GM12878 (cell line): ENCODE results near the gene SERINC1. TPM values are rescaled to one million over a fixed set of nuclear protein-coding genes. Genes with fewer than 3 reads are reported as not detected.

ENCODE experiments used
- ATAC-seq: fragments of 200-7000 bp; cut with Tn5 transposase; 3 replicates; pipeline ENCODE4 v1.9.1; 2020; ENCODE audit warnings: mild to moderate bottlenecking, moderate library complexity
- BruUV-seq: library from RNA; stranded (reverse); fragments of 400-500 nt; replicated peaks from 2 replicates; lab custom pipeline; 2021; lab: Mats Ljungman, UMichigan
- CTCF ChIA-PET: fragments of 300-600 bp; sonication (Branson Sonifier 250); formaldehyde crosslinking; extraction: SDS; loops from one replicate; lab custom pipeline; 2021; ENCODE audit warnings: inconsistent platforms; lab: Yijun Ruan, JAX
- POLR2A ChIA-PET: fragments of 350-600 bp; formaldehyde crosslinking; extraction: SDS; loops from one replicate; lab custom pipeline; 2021; ENCODE audit warnings: inconsistent platforms; lab: Charles Lee
- RAD21 ChIA-PET: fragments of 300-600 bp; sonication (Branson Sonifier 250); formaldehyde crosslinking; loops from one replicate; lab custom pipeline; 2023; ENCODE audit warnings: antibody characterized with exemption; ENCODE audit not compliant: unreplicated experiment; lab: Charles Lee
- SMC1A ChIA-PET: fragments of 300-600 bp; sonication (Branson Sonifier 250); formaldehyde crosslinking; loops from one replicate; lab custom pipeline; 2023; ENCODE audit not compliant: unreplicated experiment, uncharacterized antibody; lab: Charles Lee
- DNase-seq: peaks from one replicate; pipeline ENCODE4 v3.0.0-alpha.2; 2011; ENCODE audit warnings: low read depth, low spot score
- FAIRE-seq: peaks from 3 replicates; lab custom pipeline; 2011; peaks lifted over from hg19 to GRCh38; lab: Jason Lieb, UNC
- H2AFZ ChIP-seq: 2 replicates; pipeline ENCODE4 v1.6.0; 2011; ENCODE audit warnings: low read depth, low read length, control low read depth; ENCODE audit not compliant: control insufficient read depth
- H3K27ac ChIP-seq: 2 replicates; pipeline ENCODE4 v1.5.1; 2011; ENCODE audit warnings: control low read depth; ENCODE audit not compliant: control insufficient read depth, insufficient read depth
- H3K27me3 ChIP-seq, 2 experiments: replicated peaks in 1 of 2; 2 replicates each; pipeline versions ENCODE4 v1.6.0 to v1.6.1; 2011; ENCODE audit warnings: low read length in 1 of 2; ENCODE audit not compliant: control insufficient read depth in 2 of 2, insufficient read depth in 2 of 2
- H3K36me3 ChIP-seq, 2 experiments: 2 replicates each; pipeline ENCODE4 v1.5.1; 2011; ENCODE audit warnings: low read length in 1 of 2; ENCODE audit not compliant: control insufficient read depth in 2 of 2, insufficient read depth in 2 of 2
- H3K4me1 ChIP-seq: 2 replicates; pipeline ENCODE4 v1.6.1; 2011; ENCODE audit warnings: mild to moderate bottlenecking, low read length, moderate library complexity, mixed read lengths; ENCODE audit not compliant: control insufficient read depth, insufficient read depth
- H3K4me2 ChIP-seq: 2 replicates; pipeline ENCODE4 v1.6.0; 2011; ENCODE audit warnings: control low read depth; ENCODE audit not compliant: control insufficient read depth, insufficient read depth
- H3K4me3 ChIP-seq: fragments of 200-600 bp; sonication (generic); 2 replicates; pipeline ENCODE4 v1.5.1; 2016
- H3K79me2 ChIP-seq: 2 replicates; pipeline ENCODE4 v1.6.0; 2011; ENCODE audit warnings: low read length; ENCODE audit not compliant: control insufficient read depth, insufficient read depth
- H3K9ac ChIP-seq: 2 replicates; pipeline ENCODE4 v1.8.0; 2011; ENCODE audit warnings: low read length, control low read depth, mixed read lengths; ENCODE audit not compliant: control insufficient read depth, insufficient read depth
- H3K9me3 ChIP-seq: replicated peaks from 3 replicates; pipeline ENCODE4 v1.5.1; 2011; ENCODE audit warnings: mild to moderate bottlenecking, low read length; ENCODE audit not compliant: control insufficient read depth, insufficient read depth
- H4K20me1 ChIP-seq: 2 replicates; pipeline ENCODE4 v1.6.0; 2011; ENCODE audit not compliant: control insufficient read depth, insufficient read depth
- CHD1 ChIP-seq: IDR thresholded peaks from 2 replicates; pipeline ENCODE4 v1.6.1; 2012; ENCODE audit warnings: low read depth, low read length, improper control_type of control experiment
- CHD2 ChIP-seq: IDR thresholded peaks from 2 replicates; pipeline ENCODE4 v1.6.1; 2011; ENCODE audit warnings: low read depth, low read length, improper control_type of control experiment, borderline replicate concordance
- FOXM1 ChIP-seq: IDR thresholded peaks from 2 replicates; pipeline ENCODE4 v1.6.1; 2012; ENCODE audit warnings: low read depth, mild to moderate bottlenecking, inconsistent platforms, low read length, moderate library complexity
- IKZF1 ChIP-seq: fragments of 450-650 bp; conservative IDR thresholded peaks from 2 replicates; pipeline ENCODE4 v1.6.1; 2017; ENCODE audit warnings: antibody characterized with exemption, mild to moderate bottlenecking
- IKZF2 ChIP-seq, 2 experiments: fragments of 450-650 bp; IDR thresholded peaks; 2 replicates each; pipeline ENCODE4 v1.6.1; 2017; ENCODE audit warnings: mild to moderate bottlenecking in 2 of 2, moderate library complexity in 2 of 2
- KAT2A ChIP-seq: conservative IDR thresholded peaks from 2 replicates; pipeline ENCODE4 v1.6.1; 2011; ENCODE audit warnings: low read depth, low read length; ENCODE audit not compliant: control insufficient read depth
- MTA3 ChIP-seq: IDR thresholded peaks from 2 replicates; pipeline ENCODE4 v1.6.1; 2012; ENCODE audit warnings: low read length, inconsistent platforms, borderline replicate concordance
- NR2F1 ChIP-seq: fragments of 450-650 bp; conservative IDR thresholded peaks from 2 replicates; pipeline ENCODE4 v1.6.1; 2017; ENCODE audit warnings: mild to moderate bottlenecking
- PML ChIP-seq: IDR thresholded peaks from 2 replicates; pipeline ENCODE4 v1.6.1; 2012; ENCODE audit warnings: low read length, inconsistent platforms
- RB1 ChIP-seq: fragments of 450-650 bp; formaldehyde crosslinking; IDR thresholded peaks from 2 replicates; pipeline ENCODE4 v1.6.1; 2017; ENCODE audit warnings: mild to moderate bottlenecking, borderline replicate concordance
- TCF12 ChIP-seq: IDR thresholded peaks from 2 replicates; pipeline ENCODE4 v1.6.1; 2011; ENCODE audit warnings: low read depth, mild to moderate bottlenecking, low read length
- ZNF207 ChIP-seq: fragments of 450-650 bp; IDR thresholded peaks from 2 replicates; pipeline ENCODE4 v1.6.1; 2014; ENCODE audit warnings: antibody characterized with exemption, mild to moderate bottlenecking, borderline replicate concordance
- WGBS: methylation state at CpG from one replicate; pipeline ENCODE4 v1.1.6; 2016; ENCODE audit warnings: low lambda C conversion rate; ENCODE audit not compliant: insufficient replicate concordance, insufficient coverage; ENCODE audit errors: missing lambda C conversion rate; 5-methylcytosine and 5-hydroxymethylcytosine counted together
- in situ Hi-C: fragments of 300-500 bp; cut with MboI; formaldehyde crosslinking; loops from 9 replicates; pipeline ENCODE4 v1.14.3; 2018; ENCODE audit warnings: mixed read lengths
- intact Hi-C: fragments of 100-400 bp; cut with micrococcal nuclease; formaldehyde crosslinking; loops from one replicate; pipeline ENCODE4 v1.14.2; 2022; ENCODE audit not compliant: unreplicated experiment
- polyA plus RNA-seq, 11 experiments: library from polyadenylated mRNA; depleted of rRNA in 4 of 11; unstranded in 6 of 11; stranded (reverse) in 5 of 11; fragments of >200 nt; fragmentation: Nextera tagmentation in 4 of 11; fragmentation: Illumina TruSeq in 1 of 11; extraction: Ambion mirVana in 4 of 11; extraction: Trizol in 1 of 11; gene quantifications; 1 replicate in 1 of 11; 2 replicates in 10 of 11; pipeline versions ENCODE4 v1.2.1 to v1.2.3, GENCODE V29; 2011 to 2016; ENCODE audit warnings: inconsistent platforms in 2 of 11, missing spikeins in 2 of 11, low read depth in 1 of 11
- total RNA-seq, 4 experiments: library from RNA; depleted of rRNA in 3 of 4; stranded (reverse); fragments of >200 nt in 3 of 4; fragmentation: Illumina TruSeq in 1 of 4; extraction: Trizol in 1 of 4; gene quantifications; 2 replicates each; pipeline versions ENCODE4 v1.2.1 to v1.2.3, GENCODE V29; 2013 to 2021
- TF ChIP-seq, protein P1 (sequence below): fragments of 450-650 bp; IDR thresholded peaks from 2 replicates; pipeline ENCODE4 v1.6.1; 2017; ENCODE audit warnings: borderline replicate concordance

Gene SERINC1
- total and polyA plus RNA-seq, 10 of the 15 experiments (the other 5 are each of a cell fraction or from before 2014, with no cell fraction given) = 18.5 to 45.7 (median 31.1) TPM

DNA sequence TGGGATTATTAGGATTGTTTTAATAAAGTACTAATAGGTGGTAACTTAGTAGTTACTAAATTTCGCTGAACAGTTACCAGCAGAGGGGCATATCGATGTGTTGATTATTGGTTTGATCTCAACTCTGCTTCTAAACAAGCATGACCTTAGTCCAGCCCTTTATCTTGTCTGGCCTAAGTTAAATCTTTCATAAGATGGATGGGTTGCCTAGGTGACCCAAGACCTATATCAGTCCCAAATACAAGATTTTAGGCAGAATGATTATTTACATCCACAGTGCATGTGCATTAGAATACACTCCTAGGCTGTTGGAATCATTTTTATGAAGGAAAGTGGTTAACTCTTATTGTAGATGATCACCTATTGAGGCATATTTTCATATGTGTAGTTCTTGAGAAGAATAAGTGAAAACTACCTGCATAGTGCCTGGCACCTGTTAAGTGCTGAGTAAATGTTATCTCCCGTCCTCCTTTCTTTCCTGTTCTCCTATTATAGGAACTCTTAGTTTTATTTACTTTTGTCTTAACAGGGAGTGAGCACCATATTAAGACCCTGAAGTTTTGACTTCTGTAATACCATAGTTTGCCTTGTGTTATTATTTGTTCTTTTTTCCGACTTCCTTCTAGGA, 71.0 kb downstream of the SERINC1 start:
- no peak for FAIRE-seq
- ChIA-PET RAD21 (no interaction called here), SMC1A (interaction anchor here (1.4 kb wide), 1 partner anchor 129 kb away, joined by 4 read pairs; no protein-coding TSS in a partner anchor), CTCF (no interaction called here), POLR2A (no interaction called here)
- DNase-seq = no peak
- no peaks in the 10 kb centered on the region for H4K20me1 ChIP-seq
- in situ Hi-C loops (no loop called here), intact Hi-C loops (no loop called here)
- peak overlapping the region; percentile 84 for H3K9ac ChIP-seq
- no peaks in the 10 kb centered on the region for H3K36me3 ChIP-seq
- no peaks in the 10 kb centered on the region for H3K27me3 ChIP-seq
- no peaks in the 10 kb centered on the region; the same call in none of the 2 replicates for H3K4me1 ChIP-seq
- TSS peak; percentile 55 for BruUV-seq
- H3K4me2 ChIP-seq = peak overlapping the region; percentile 89
- H3K27ac ChIP-seq = peak overlapping the region; percentile 74
- 52% methylated on average over 4 of the region's 4 CpGs for WGBS
- H3K9me3 ChIP-seq = no peaks in the 10 kb centered on the region
- H3K79me2 ChIP-seq = peaks cover 39% of the 10 kb centered on the region
- peak overlapping the region; percentile 93 for H3K4me3 ChIP-seq
- H2AFZ ChIP-seq = no peak overlapping the region; the same call in 1 of the 2 replicates
- TF ChIP-seq MTA3 = no peak
- TF ChIP-seq FOXM1 = no peak
- TF ChIP-seq IKZF2 (IDR thresholded peaks at IDR 0.05) = no peak
- no peak for TF ChIP-seq PML
- TF ChIP-seq KAT2A = no peak
- no peak for TF ChIP-seq TCF12
- no peak for TF ChIP-seq ZNF207
- ATAC-seq = no peak

DNA sequence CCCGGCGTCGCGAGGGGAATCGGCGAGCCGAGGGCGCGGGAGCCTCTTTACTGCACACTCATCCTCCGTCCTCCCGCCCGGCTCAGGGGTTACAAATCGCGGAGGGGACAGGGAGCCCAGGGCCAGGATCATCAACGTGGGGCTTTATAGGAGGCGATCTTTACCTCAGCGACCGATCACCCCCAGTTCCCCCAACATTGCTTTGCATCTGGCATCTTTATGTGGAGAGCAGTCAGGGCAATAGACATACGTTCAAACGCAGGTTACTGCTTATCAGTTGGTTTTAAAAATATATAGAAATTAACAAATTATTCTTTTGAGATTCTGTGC, 71.5 kb downstream of the SERINC1 start:
- no peak for DNase-seq
- ChIA-PET POLR2A (interaction anchor here (1.5 to 1.6 kb wide), 2 partner anchors 8 to 72 kb away, joined by 4 to 9 read pairs; partner anchors contain the start of gene SERINC1), RAD21 (interaction anchor here (0.8 to 1.5 kb wide), 4 partner anchors 14 to 71 kb away, joined by 3 to 6 read pairs (median 4); partner anchors contain the start of gene SERINC1), CTCF (interaction anchor here (1.0 to 1.2 kb wide), 3 partner anchors 8 to 18 kb away, joined by 3 to 5 read pairs (median 3); no protein-coding TSS in a partner anchor), SMC1A (no interaction called here)
- H4K20me1 ChIP-seq = no peaks in the 10 kb centered on the region
- peak overlapping the region; percentile 89 for H3K4me2 ChIP-seq
- FAIRE-seq = no peak
- H2AFZ ChIP-seq = peak overlapping the region; percentile 99
- H3K4me1 ChIP-seq = no peaks in the 10 kb centered on the region; the same call in none of the 2 replicates
- WGBS = 0% methylated on average over 20 of the region's 20 CpGs
- no peaks in the 10 kb centered on the region for H3K27me3 ChIP-seq
- no peaks in the 10 kb centered on the region for H3K36me3 ChIP-seq
- H3K79me2 ChIP-seq = peaks cover 39% of the 10 kb centered on the region
- peak overlapping the region; percentile 93 for H3K4me3 ChIP-seq
- peak; percentile 42 for ATAC-seq
- TF ChIP-seq, protein P1, sequence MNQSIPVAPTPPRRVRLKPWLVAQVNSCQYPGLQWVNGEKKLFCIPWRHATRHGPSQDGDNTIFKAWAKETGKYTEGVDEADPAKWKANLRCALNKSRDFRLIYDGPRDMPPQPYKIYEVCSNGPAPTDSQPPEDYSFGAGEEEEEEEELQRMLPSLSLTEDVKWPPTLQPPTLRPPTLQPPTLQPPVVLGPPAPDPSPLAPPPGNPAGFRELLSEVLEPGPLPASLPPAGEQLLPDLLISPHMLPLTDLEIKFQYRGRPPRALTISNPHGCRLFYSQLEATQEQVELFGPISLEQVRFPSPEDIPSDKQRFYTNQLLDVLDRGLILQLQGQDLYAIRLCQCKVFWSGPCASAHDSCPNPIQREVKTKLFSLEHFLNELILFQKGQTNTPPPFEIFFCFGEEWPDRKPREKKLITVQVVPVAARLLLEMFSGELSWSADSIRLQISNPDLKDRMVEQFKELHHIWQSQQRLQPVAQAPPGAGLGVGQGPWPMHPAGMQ = no peak
- TF ChIP-seq IKZF1 (0 out of 2 replicates have a peak, but pooled peaks have one; percentile 9), CHD2 (no peak), RB1 (no peak), CHD1 (no peak), NR2F1 (0 out of 2 replicates have a peak, but pooled peaks have one; percentile 4)
- H3K27ac ChIP-seq = peak overlapping the region; percentile 74
- no TSS peak for BruUV-seq
- in situ Hi-C loops = no loop called here
- intact Hi-C loops = no loop called here
- H3K9me3 ChIP-seq = no peaks in the 10 kb centered on the region
- H3K9ac ChIP-seq = peak overlapping the region; percentile 84
